ENCODE measurements around the gene SLC7A4.
"Not testable (repeated sequence)": the region's sequence is repeated elsewhere in the genome, so short reads cannot be mapped to it uniquely, and the experiment has no call there.

SLC7A4 gene

DNA sequence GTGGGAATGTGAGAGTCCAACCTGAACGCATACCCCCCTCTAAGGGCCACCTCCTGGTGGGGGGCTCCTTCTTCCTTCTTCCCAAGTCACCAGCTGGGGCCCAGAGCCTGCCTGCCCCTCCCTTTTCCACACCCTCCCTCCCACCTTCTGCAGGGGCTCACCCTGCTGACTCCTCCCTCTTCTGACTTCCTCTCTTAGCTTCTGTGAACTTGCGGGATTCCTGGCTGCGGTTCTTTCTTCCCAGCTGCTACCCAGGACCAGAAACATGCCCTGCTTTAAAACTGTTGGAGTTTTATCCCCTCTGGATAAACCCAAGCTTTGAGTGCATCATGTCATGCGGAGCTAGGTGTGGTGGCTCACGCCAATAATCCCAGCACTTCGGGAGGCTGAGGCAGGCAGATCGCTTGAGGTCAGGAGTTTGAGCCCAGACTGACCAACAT is 23.5 kb upstream of the SLC7A4 start:
- H3K27ac ChIP-seq (ENCODE audit: low read length) = no peak overlapping the region
- H3K4me1 ChIP-seq (ENCODE audit: control insufficient read depth in 1 of 2, insufficient read depth in 2 of 2, low read length in 2 of 2) = no peaks in the 10 kb centered on the region
- no peaks in the 10 kb centered on the region for H3K27me3 ChIP-seq (ENCODE audit: low read depth, low read length)
- no peaks in the 10 kb centered on the region for H3K36me3 ChIP-seq (ENCODE audit: control insufficient read depth in 1 of 2, insufficient read depth in 2 of 2, low read length in 2 of 2)
- H3K4me3 ChIP-seq (ENCODE audit: low read depth in 1 of 2, low read length in 2 of 2) = no peak overlapping the region
- H3K9me3 ChIP-seq (ENCODE audit: control insufficient read depth in 1 of 2, low read length in 2 of 2) = no peaks in the 10 kb centered on the region

GRCh38 chr22:21055564-21055834 is 23.1 kb upstream of the SLC7A4 start:
- Histone ChIP-seq H3K9me3 (ENCODE audit: control insufficient read depth in 1 of 2, low read length in 2 of 2) (no peaks in the 10 kb centered on the region), H3K4me1 (ENCODE audit: control insufficient read depth in 1 of 2, insufficient read depth in 2 of 2, low read length in 2 of 2) (no peaks in the 10 kb centered on the region), H3K27me3 (ENCODE audit: low read depth, low read length) (no peaks in the 10 kb centered on the region), H3K27ac (ENCODE audit: low read length) (no peak overlapping the region), H3K36me3 (ENCODE audit: control insufficient read depth in 1 of 2, insufficient read depth in 2 of 2, low read length in 2 of 2) (no peaks in the 10 kb centered on the region), H3K4me3 (ENCODE audit: low read depth in 1 of 2, low read length in 2 of 2) (no peak overlapping the region)

DNA sequence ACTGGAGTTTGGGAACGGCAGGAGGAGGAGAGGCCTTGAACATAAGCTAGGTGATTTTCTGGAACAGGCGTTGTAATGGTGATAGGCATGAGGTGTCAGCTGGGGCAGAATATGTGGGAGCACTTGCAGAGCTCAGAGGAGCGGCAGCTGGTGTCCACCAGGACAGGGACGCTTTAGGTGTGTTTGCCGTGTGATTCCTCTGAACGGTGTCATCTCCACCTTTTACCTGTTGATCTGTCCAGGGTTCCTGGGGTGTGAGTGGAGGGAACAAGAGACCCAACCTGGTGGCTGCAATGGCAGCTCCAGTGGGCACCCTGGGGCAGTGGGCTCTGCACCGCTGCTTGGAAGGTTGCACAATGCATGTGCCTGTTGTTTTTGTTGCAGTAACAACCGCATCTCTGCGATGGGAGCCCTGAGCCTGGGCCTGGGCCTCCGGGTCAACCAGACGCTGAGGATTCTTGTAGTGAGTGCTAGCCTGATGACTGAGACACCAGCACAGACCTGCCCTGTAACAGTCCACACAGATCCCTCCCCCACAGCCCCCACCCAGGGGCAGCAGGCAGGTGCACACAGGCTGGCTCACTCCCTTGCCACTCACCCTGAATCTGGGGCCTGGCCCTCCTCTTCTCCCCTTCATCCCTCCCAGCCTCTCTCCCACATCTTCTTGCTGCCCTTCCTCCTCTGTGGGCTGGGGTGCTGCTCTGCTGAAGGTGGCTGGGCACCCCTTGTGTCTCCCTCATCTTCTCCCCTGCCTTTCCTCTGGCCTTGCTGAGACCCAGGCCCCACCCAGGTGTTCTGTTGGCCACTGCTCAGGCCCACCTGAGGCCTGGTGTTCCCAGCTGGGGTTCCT is 22.6 kb upstream of the SLC7A4 start:
- H3K36me3 ChIP-seq (ENCODE audit: control insufficient read depth in 1 of 2, insufficient read depth in 2 of 2, low read length in 2 of 2) = no peaks in the 10 kb centered on the region
- H3K27me3 ChIP-seq (ENCODE audit: low read depth, low read length) = no peaks in the 10 kb centered on the region
- H3K9me3 ChIP-seq (ENCODE audit: control insufficient read depth in 1 of 2, low read length in 2 of 2) = no peaks in the 10 kb centered on the region
- H3K4me3 ChIP-seq (ENCODE audit: low read depth in 1 of 2, low read length in 2 of 2) = no peak overlapping the region
- no peak overlapping the region for H3K27ac ChIP-seq (ENCODE audit: low read length)
- no peaks in the 10 kb centered on the region for H3K4me1 ChIP-seq (ENCODE audit: control insufficient read depth in 1 of 2, insufficient read depth in 2 of 2, low read length in 2 of 2)

DNA sequence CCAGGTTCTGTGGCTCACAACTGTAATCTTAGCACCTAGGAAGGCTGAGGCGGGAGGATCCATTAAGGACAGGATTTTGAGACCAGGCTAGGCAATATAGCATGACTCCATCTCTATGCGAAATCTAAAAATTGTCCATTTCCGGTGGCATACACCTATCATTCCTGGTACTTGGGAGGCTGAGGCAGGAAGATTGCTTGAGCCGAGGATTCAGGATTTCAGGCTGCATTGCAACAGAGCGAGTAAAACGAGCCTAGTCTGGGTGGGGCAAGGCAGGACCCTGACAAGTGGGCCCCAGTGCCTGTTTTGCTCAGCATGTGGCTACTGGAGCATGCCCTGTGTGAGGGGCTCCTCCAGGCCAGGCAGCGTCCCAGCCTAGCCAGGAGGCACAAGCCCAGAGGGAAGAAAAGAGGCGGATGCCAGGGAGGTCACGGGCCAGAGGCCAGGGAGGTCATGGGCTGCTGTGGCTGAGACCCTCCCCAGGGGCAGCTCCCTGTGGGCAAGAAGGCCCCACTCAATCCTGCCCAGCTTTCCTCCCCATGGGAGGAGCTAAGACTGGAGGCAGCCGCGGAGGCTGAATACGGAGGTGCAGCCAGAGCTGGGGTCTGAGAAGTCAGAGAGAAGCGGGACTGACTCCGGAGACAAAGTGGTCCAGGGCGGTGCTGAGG is 21.8 kb upstream of the SLC7A4 start:
- no peaks in the 10 kb centered on the region for H3K27me3 ChIP-seq (ENCODE audit: low read depth, low read length)
- H3K4me1 ChIP-seq (ENCODE audit: control insufficient read depth in 1 of 2, insufficient read depth in 2 of 2, low read length in 2 of 2) = no peaks in the 10 kb centered on the region
- H3K9me3 ChIP-seq (ENCODE audit: control insufficient read depth in 1 of 2, low read length in 2 of 2) = no peaks in the 10 kb centered on the region
- no peak overlapping the region for H3K27ac ChIP-seq (ENCODE audit: low read length)
- H3K4me3 ChIP-seq (ENCODE audit: low read depth in 1 of 2, low read length in 2 of 2) = no peak overlapping the region
- H3K36me3 ChIP-seq (ENCODE audit: control insufficient read depth in 1 of 2, insufficient read depth in 2 of 2, low read length in 2 of 2) = no peaks in the 10 kb centered on the region

GRCh38 chr22:21052715-21053459 is 20.5 kb upstream of the SLC7A4 start:
- no peaks in the 10 kb centered on the region for H3K4me1 ChIP-seq (ENCODE audit: control insufficient read depth in 1 of 2, insufficient read depth in 2 of 2, low read length in 2 of 2)
- H3K27me3 ChIP-seq (ENCODE audit: low read depth, low read length) = no peaks in the 10 kb centered on the region
- H3K27ac ChIP-seq (ENCODE audit: low read length) = no peak overlapping the region
- no peak overlapping the region for H3K4me3 ChIP-seq (ENCODE audit: low read depth in 1 of 2, low read length in 2 of 2)
- H3K36me3 ChIP-seq (ENCODE audit: control insufficient read depth in 1 of 2, insufficient read depth in 2 of 2, low read length in 2 of 2) = no peaks in the 10 kb centered on the region
- H3K9me3 ChIP-seq (ENCODE audit: control insufficient read depth in 1 of 2, low read length in 2 of 2) = no peaks in the 10 kb centered on the region

GRCh38 chr22:21051831-21052400 is 19.6 kb upstream of the SLC7A4 start:
- no peaks in the 10 kb centered on the region for H3K27me3 ChIP-seq (ENCODE audit: low read depth, low read length)
- no peak overlapping the region for H3K4me3 ChIP-seq (ENCODE audit: low read depth in 1 of 2, low read length in 2 of 2)
- no peak overlapping the region for H3K27ac ChIP-seq (ENCODE audit: low read length)
- H3K4me1 ChIP-seq (ENCODE audit: control insufficient read depth in 1 of 2, insufficient read depth in 2 of 2, low read length in 2 of 2) = no peaks in the 10 kb centered on the region
- H3K36me3 ChIP-seq (ENCODE audit: control insufficient read depth in 1 of 2, insufficient read depth in 2 of 2, low read length in 2 of 2) = no peaks in the 10 kb centered on the region
- H3K9me3 ChIP-seq (ENCODE audit: control insufficient read depth in 1 of 2, low read length in 2 of 2) = no peaks in the 10 kb centered on the region

DNA sequence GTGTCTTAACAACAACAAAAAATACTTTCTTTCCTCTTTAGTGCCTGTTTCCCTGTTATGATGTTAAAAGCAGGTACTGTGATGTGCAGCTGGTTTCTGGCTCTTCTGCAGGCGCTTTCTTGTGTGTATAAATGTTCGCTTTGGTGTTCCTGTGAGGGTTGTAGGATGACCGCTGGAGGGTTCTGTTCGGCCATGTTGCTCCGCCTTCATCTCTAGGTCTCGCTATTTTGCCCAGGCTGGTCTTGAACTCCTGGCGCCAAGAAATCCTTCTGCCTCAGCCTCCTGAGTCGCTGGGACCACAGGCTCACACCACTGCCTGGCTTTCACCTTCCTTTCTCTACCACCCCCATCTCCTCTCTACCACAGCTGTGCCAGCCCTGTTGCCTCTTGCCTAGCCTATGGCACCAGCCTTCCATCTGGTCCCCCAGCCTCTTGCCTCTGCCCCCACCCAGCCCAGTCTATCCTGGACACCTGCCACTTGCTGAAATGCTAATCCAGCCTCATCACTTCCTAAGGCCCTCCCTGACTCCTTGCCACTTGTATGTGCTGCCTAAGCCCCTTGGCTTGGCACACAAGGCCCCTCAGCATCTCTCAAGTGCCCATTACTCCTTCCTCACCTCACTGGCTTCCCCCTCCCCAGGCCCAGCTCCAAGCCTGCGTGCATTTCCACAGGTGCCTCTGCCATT is 18.9 kb upstream of the SLC7A4 start:
- no peak overlapping the region for H3K4me3 ChIP-seq (ENCODE audit: low read depth in 1 of 2, low read length in 2 of 2)
- no peaks in the 10 kb centered on the region for H3K36me3 ChIP-seq (ENCODE audit: control insufficient read depth in 1 of 2, insufficient read depth in 2 of 2, low read length in 2 of 2)
- no peaks in the 10 kb centered on the region for H3K9me3 ChIP-seq (ENCODE audit: control insufficient read depth in 1 of 2, low read length in 2 of 2)

DNA sequence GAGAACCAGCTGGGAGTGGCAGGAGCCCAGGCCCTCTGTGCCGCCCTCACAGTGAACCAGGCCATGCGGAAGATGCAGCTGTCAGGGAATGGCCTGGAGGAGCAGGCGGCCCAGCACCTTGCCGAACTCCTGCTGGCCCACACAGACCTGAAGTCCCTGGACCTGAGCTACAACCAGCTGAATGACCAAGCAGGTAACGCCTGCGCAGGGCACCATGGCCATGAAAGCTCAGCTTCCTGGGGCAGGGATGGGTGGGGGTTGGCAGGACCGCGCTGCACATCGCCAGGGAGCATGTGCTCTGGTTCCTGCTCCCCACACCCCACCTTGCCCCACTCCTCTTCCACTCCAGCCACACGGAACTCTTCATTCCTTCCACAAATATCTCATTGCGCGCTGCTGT is 16.6 kb upstream of the SLC7A4 start:
- H3K36me3 ChIP-seq (ENCODE audit: control insufficient read depth in 1 of 2, insufficient read depth in 2 of 2, low read length in 2 of 2); H3K4me3 ChIP-seq (ENCODE audit: low read depth in 1 of 2, low read length in 2 of 2); H3K9me3 ChIP-seq (ENCODE audit: control insufficient read depth in 1 of 2, low read length in 2 of 2); H3K27me3 ChIP-seq (ENCODE audit: low read depth, low read length); H3K27ac ChIP-seq (ENCODE audit: low read length): not testable (repeated sequence)
- peaks cover 4 to 10% of the 10 kb centered on the region in 2 donors for H3K4me1 ChIP-seq (ENCODE audit: control insufficient read depth in 1 of 2, insufficient read depth in 2 of 2, low read length in 2 of 2)

More for the DNA sequence above, 18.9 kb upstream of the SLC7A4 start:
- H3K27ac ChIP-seq (ENCODE audit: low read length) = no peak overlapping the region
- no peaks in the 10 kb centered on the region for H3K27me3 ChIP-seq (ENCODE audit: low read depth, low read length)
- no peaks in the 10 kb centered on the region for H3K4me1 ChIP-seq (ENCODE audit: control insufficient read depth in 1 of 2, insufficient read depth in 2 of 2, low read length in 2 of 2)

- not testable (repeated sequence) for H3K27me3 ChIP-seq (ENCODE audit: low read depth, low read length); H3K36me3 ChIP-seq (ENCODE audit: control insufficient read depth in 1 of 2, insufficient read depth in 2 of 2, low read length in 2 of 2); H3K27ac ChIP-seq (ENCODE audit: low read length); H3K4me3 ChIP-seq (ENCODE audit: low read depth in 1 of 2, low read length in 2 of 2); H3K9me3 ChIP-seq (ENCODE audit: control insufficient read depth in 1 of 2, low read length in 2 of 2)
- peaks cover 4 to 10% of the 10 kb centered on the region in 2 donors for H3K4me1 ChIP-seq (ENCODE audit: control insufficient read depth in 1 of 2, insufficient read depth in 2 of 2, low read length in 2 of 2)
These were observed 16.1 kb upstream of the SLC7A4 start for GRCh38 chr22:21048448-21048847.

- Histone ChIP-seq H3K27me3 (ENCODE audit: low read depth, low read length) (no peaks in the 10 kb centered on the region), H3K36me3 (ENCODE audit: control insufficient read depth in 1 of 2, insufficient read depth in 2 of 2, low read length in 2 of 2) (no peaks in the 10 kb centered on the region), H3K27ac (ENCODE audit: low read length) (no peak overlapping the region), H3K4me3 (ENCODE audit: low read depth in 1 of 2, low read length in 2 of 2) (no peak overlapping the region), H3K9me3 (ENCODE audit: control insufficient read depth in 1 of 2, low read length in 2 of 2) (no peaks in the 10 kb centered on the region), H3K4me1 (ENCODE audit: control insufficient read depth in 1 of 2, insufficient read depth in 2 of 2, low read length in 2 of 2) (peaks cover 4 to 10% of the 10 kb centered on the region in 2 donors)
These were observed 15.4 kb upstream of the SLC7A4 start for GRCh38 chr22:21047730-21048129.
